WTC11 (cell line): ENCODE data around the gene ZC3H12D.

Experiments used
- CREB1 ChIP-seq: sonication (generic); formaldehyde crosslinking; IDR thresholded peaks from 2 replicates; pipeline ENCODE4 v1.8.0; 2023; ENCODE audit warnings: mild to moderate bottlenecking, missing genetic modification reagents
- GRHL2 ChIP-seq: fragments of 250-450 bp; sonication (Bioruptor Pico); IDR thresholded peaks from 2 replicates; pipeline ENCODE4 v1.8.0; 2022; ENCODE audit warnings: mild to moderate bottlenecking, moderate library complexity; ENCODE audit not compliant: insufficient replicate concordance, severe bottlenecking
- MXD4 ChIP-seq: fragments of 250-450 bp; sonication (Bioruptor Pico); IDR thresholded peaks from 2 replicates; pipeline ENCODE4 v1.8.0; 2021; ENCODE audit warnings: mild to moderate bottlenecking, moderate library complexity, borderline replicate concordance
- NFYB ChIP-seq: sonication (generic); formaldehyde crosslinking; conservative IDR thresholded peaks from 2 replicates; pipeline ENCODE4 v1.8.0; 2022; ENCODE audit warnings: low read depth, missing genetic modification reagents
- TF ChIP-seq, protein P1 (sequence below): sonication (generic); formaldehyde crosslinking; IDR thresholded peaks from 2 replicates; pipeline ENCODE4 v1.8.1; 2023; ENCODE audit warnings: mild to moderate bottlenecking, missing genetic modification reagents, moderate library complexity
- TF ChIP-seq, protein P2 (sequence below): fragments of 200-600 bp; IDR thresholded peaks from 2 replicates; pipeline ENCODE4 v1.8.0; 2022; ENCODE audit warnings: antibody characterized with exemption
- TF ChIP-seq, protein P3 (sequence below): sonication (generic); formaldehyde crosslinking; IDR thresholded peaks from 2 replicates; pipeline ENCODE4 v1.8.1; 2023; ENCODE audit warnings: mild to moderate bottlenecking, missing genetic modification reagents, moderate library complexity
- TF ChIP-seq, protein P4 (sequence below): sonication (generic); formaldehyde crosslinking; IDR thresholded peaks from 2 replicates; pipeline ENCODE4 v1.8.0; 2022; ENCODE audit warnings: mild to moderate bottlenecking, missing genetic modification reagents
- TF ChIP-seq, protein P5 (sequence below): fragments of 250-450 bp; sonication (Bioruptor Pico); IDR thresholded peaks from 2 replicates; pipeline ENCODE4 v1.9.0; 2021; ENCODE audit warnings: moderate library complexity, mild to moderate bottlenecking, inconsistent platforms, borderline replicate concordance

DNA sequence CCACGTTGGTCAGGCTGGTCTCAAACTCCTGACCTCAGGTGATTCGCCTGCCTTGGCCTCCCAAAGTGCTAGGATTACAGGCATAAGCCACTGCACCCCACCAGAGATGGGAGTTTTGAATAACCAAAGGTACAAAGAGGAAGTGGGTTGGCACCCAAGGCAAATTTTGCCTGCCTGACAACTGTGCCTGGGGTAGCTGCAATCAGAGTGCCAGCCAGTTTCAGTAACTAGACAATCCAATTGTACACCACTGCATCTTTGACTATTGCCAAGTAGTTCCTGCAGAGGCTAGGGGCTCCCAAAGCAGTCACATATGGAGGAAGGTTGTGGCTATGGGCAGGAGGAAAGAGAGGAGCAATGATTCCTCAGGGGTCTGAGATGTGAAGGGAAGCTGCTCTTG is 16.6 kb downstream of the ZC3H12D start:
- TF ChIP-seq, protein P1, sequence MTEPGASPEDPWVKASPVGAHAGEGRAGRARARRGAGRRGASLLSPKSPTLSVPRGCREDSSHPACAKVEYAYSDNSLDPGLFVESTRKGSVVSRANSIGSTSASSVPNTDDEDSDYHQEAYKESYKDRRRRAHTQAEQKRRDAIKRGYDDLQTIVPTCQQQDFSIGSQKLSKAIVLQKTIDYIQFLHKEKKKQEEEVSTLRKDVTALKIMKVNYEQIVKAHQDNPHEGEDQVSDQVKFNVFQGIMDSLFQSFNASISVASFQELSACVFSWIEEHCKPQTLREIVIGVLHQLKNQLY (CRISPR knock-in tag), result no peak
- TF ChIP-seq, protein P2, sequence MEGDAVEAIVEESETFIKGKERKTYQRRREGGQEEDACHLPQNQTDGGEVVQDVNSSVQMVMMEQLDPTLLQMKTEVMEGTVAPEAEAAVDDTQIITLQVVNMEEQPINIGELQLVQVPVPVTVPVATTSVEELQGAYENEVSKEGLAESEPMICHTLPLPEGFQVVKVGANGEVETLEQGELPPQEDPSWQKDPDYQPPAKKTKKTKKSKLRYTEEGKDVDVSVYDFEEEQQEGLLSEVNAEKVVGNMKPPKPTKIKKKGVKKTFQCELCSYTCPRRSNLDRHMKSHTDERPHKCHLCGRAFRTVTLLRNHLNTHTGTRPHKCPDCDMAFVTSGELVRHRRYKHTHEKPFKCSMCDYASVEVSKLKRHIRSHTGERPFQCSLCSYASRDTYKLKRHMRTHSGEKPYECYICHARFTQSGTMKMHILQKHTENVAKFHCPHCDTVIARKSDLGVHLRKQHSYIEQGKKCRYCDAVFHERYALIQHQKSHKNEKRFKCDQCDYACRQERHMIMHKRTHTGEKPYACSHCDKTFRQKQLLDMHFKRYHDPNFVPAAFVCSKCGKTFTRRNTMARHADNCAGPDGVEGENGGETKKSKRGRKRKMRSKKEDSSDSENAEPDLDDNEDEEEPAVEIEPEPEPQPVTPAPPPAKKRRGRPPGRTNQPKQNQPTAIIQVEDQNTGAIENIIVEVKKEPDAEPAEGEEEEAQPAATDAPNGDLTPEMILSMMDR, result no peak
- TF ChIP-seq, protein P3, sequence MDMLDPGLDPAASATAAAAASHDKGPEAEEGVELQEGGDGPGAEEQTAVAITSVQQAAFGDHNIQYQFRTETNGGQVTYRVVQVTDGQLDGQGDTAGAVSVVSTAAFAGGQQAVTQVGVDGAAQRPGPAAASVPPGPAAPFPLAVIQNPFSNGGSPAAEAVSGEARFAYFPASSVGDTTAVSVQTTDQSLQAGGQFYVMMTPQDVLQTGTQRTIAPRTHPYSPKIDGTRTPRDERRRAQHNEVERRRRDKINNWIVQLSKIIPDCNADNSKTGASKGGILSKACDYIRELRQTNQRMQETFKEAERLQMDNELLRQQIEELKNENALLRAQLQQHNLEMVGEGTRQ, result no peak
- no peak for TF ChIP-seq GRHL2
- no peak for TF ChIP-seq CREB1 (CRISPR knock-in tag)
- TF ChIP-seq, protein P4, sequence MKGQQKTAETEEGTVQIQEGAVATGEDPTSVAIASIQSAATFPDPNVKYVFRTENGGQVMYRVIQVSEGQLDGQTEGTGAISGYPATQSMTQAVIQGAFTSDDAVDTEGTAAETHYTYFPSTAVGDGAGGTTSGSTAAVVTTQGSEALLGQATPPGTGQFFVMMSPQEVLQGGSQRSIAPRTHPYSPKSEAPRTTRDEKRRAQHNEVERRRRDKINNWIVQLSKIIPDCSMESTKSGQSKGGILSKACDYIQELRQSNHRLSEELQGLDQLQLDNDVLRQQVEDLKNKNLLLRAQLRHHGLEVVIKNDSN, result no peak
- no peak for TF ChIP-seq NFYB (CRISPR knock-in tag)
- no peak for TF ChIP-seq MXD4 (CRISPR knock-in tag)
- TF ChIP-seq, protein P5, sequence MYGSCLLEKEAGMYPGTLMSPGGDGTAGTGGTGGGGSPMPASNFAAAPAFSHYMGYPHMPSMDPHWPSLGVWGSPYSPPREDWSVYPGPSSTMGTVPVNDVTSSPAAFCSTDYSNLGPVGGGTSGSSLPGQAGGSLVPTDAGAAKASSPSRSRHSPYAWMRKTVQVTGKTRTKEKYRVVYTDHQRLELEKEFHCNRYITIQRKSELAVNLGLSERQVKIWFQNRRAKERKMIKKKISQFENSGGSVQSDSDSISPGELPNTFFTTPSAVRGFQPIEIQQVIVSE (CRISPR knock-in tag), result no peak
